ENCODE data around the gene JRKL.
"Not testable (repeated sequence)": the region's sequence is repeated elsewhere in the genome, so short reads cannot be mapped to it uniquely, and the experiment has no call there.

Gene JRKL

GRCh38 chr11:96424693-96425092, 34.9 kb downstream of the JRKL start:
- DNase-seq: no peak
- Mint-ChIP-seq H3K27me3 (peaks cover 13 to 14% of the 10 kb centered on the region in 2 donors), H3K9me3 (no peaks in the 10 kb centered on the region), H3K36me3 (no peaks in the 10 kb centered on the region), H3K4me3 (no peak overlapping the region), H3K4me1 (no peaks in the 10 kb centered on the region), H3K27ac (no peak overlapping the region)
- ATAC-seq (replicated peaks): no peak

GRCh38 chr11:96430668-96431067, 40.9 kb downstream of the JRKL start:
- Mint-ChIP-seq H3K27ac (no peak overlapping the region), H3K27me3 (peaks cover 34 to 39% of the 10 kb centered on the region in 2 donors), H3K4me1 (no peaks in the 10 kb centered on the region), H3K4me3 (no peak overlapping the region), H3K9me3 (peaks cover 5% of the 10 kb centered on the region in 2 donors), H3K36me3 (peaks cover 2 to 4% of the 10 kb centered on the region in 2 donors)
- DNase-seq (no peak), ATAC-seq (replicated peaks) (no peak)

- H3K9me3 Mint-ChIP-seq; DNase-seq; H3K4me3 Mint-ChIP-seq; H3K4me1 Mint-ChIP-seq; ATAC-seq (replicated peaks); H3K36me3 Mint-ChIP-seq; H3K27ac Mint-ChIP-seq: not testable (repeated sequence)
- H3K27me3 Mint-ChIP-seq: peaks cover 44 to 59% of the 10 kb centered on the region in 2 donors
These were observed 42.8 kb downstream of the JRKL start for GRCh38 chr11:96432654-96433053.

All from stimulated activated naive B cell treated with anti-CD40 and anti-IgM and Interleukin-4, amounts not matched to agents 10 μg/mL and 1 μg/mL and 100 μg/mL, for 72 hours (primary cell).